Body of pancreas (tissue), 4 donors: Measurements from ENCODE around the gene NINL.

Experiments
- CTCF ChIP-seq, 7 experiments: fragments of 450-650 bp in 4 of 7; fragments of 200-600 bp in 3 of 7; sonication (generic) in 3 of 7; IDR thresholded peaks; one replicate each; pipeline ENCODE4 v1.5.1; 2016 to 2019; ENCODE audit warnings: antibody characterized with exemption in 7 of 7
- POLR2A ChIP-seq, 3 donors: fragments of 450-650 bp; IDR thresholded peaks; one replicate each; pipeline ENCODE4 v1.6.1; 2016; ENCODE audit warnings: antibody characterized with exemption in 3 of 3, mild to moderate bottlenecking in 2 of 3

- TF ChIP-seq POLR2A (IDR thresholded peaks at IDR 0.05) (no peak), CTCF (IDR thresholded peaks at IDR 0.05) (no peak)
Measured at GRCh38 chr20:25459916-25460535, 125.3 kb downstream of the NINL start.
